ENCODE results near the gene P2RX7.
"Not testable (repeated sequence)": the region's sequence is repeated elsewhere in the genome, so short reads cannot be mapped to it uniquely, and the experiment has no call there.

P2RX7 gene

DNA sequence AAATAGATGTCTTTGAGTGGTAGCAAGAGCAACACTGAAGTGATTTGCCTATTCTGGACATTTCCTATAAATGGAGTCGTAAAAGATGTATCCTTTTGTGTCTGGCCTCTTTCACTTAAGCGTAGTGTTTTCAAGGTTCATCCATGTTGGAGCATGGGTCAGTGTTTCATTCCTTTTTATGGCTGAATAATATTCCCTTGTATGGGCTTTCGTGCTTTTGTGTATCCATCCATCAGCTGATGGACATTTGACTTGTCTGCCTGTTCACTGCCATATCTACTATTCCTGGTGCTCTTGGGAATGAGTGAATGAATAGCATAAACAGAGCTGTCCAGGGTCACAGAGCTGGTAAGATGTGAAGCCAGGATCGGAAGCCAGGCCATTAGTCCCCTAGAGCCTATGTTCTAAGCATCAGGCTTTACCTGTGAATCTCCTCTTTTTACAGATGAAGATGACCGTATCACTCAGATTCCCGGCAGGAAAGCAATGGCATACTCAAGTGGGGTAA lies 1.8 kb upstream of the P2RX7 start:
- FAIRE-seq, result no peak
- no peak for DNase-seq (ENCODE audit: extremely low spot score, insufficient read length, low read depth)

DNA sequence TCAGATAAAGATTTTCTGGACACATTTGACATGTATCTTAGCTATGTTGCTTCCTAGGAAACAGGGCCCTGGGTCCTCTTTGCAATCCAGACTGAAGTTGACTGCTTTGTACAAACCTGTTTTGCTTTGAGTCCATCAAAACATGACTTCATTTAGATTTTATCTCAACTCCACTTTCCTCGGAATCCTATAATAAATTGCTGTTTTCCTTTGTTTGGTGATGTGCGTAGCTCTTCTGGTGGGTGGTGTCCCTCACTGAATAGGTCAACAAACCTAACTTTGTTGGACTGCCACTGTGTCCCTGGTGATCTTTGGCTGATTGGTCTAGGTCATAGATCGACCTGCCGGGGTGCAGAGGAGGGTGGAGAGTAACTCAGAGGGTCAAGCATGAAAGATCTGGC lies 735 bp upstream of the P2RX7 start:
- FAIRE-seq (no peak), DNase-seq (ENCODE audit: extremely low spot score, insufficient read length, low read depth) (no peak)

- FAIRE-seq (no peak), DNase-seq (ENCODE audit: extremely low spot score, insufficient read length, low read depth) (no peak)
These were observed 1.2 kb downstream of the P2RX7 start for GRCh38 chr12:121133838-121134237.

DNA sequence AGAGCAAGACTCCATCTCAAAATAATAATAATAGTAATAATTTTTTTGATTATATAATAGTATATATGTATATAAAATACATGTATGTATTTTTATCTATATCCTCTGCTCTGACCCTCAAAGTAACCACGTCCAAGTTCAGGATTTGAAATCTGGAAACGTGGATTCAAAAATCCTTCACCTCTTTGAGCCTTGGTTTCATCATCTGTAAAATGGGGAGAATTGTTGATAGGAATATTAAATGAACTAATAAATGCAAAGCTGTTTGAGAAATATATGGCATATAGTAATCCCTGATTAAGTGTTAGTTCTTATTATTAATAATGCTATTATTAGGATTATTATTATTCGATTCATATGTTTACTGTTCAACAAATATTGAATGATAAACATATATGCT lies 2.6 kb downstream of the P2RX7 start:
- DNase-seq (ENCODE audit: extremely low spot score, insufficient read length, low read depth), result no peak
- FAIRE-seq, result no peak

GRCh38 chr12:121137512-121137911 lies 4.8 kb downstream of the P2RX7 start:
- no peak for DNase-seq (ENCODE audit: extremely low spot score, insufficient read length, low read depth)
- no peak for FAIRE-seq

DNA sequence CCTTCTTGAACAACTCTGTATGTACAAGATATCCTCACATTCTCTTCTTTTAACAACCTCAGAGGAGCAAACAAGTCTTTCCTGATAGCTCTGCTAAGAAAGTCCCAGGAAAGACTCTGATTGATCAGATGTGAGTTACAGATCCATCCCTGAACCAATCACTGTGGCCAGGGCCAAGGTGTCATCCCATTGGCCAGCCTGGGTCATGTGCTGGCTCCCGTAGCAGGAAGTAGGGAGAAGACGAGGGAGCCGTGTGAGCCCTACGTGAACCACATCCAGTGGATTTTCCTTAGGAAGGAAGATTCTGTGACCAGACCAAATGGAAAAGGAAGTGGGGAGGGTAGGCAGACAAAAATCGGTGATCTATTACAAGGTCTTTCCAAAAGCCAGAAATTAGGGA lies 5.6 kb downstream of the P2RX7 start:
- FAIRE-seq (no peak), DNase-seq (ENCODE audit: extremely low spot score, insufficient read length, low read depth) (no peak)

- DNase-seq (ENCODE audit: extremely low spot score, insufficient read length, low read depth) (no peak), FAIRE-seq (no peak)
These were observed 6.6 kb downstream of the P2RX7 start for GRCh38 chr12:121139286-121139685.

DNA sequence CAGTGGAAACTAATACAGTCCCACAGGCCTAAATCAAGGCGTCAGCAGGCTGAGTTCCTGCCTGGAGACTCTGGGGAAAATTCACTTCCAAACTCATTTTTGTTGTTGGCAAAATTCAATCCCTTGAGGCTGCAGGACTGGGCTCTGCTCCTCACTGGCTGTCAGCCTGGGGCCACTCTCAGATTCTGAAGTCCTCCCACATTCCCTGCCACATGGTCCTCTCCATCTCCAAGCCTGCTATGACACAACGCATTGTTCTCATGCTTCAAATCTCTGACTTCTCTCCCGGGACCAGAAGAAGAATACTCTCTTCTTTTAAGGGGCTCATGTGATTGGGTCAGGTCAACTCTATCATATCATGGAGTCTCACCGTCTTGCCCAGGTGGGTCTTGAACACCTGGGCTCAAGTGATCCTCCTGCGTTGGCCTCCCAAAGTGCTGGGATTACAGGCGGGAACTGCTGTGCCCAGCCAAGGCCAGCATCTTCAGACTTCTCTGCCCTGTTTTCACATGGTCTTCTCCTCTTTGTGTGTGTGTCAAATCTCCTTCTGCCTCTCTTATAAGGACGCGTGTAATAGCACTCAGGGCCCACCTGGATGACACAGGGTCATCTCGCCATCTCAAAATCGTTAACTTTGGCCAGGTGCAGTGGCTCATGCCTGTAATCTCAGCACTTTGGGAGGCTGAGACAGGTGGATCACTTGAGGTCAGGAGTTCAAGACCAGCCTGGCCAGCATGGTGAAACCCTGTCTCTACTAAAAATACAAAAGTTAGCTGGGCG lies 9.7 kb downstream of the P2RX7 start:
- DNase-seq (ENCODE audit: extremely low spot score, insufficient read length, low read depth) (no peak), FAIRE-seq (no peak)

GRCh38 chr12:121144416-121144914 lies 11.8 kb downstream of the P2RX7 start:
- DNase-seq (ENCODE audit: extremely low spot score, insufficient read length, low read depth) (no peak), FAIRE-seq (peak; percentile 51)

GRCh38 chr12:121145221-121145620 lies 12.5 kb downstream of the P2RX7 start:
- FAIRE-seq (no peak), DNase-seq (ENCODE audit: extremely low spot score, insufficient read length, low read depth) (no peak)

- DNase-seq (ENCODE audit: extremely low spot score, insufficient read length, low read depth); FAIRE-seq: not testable (repeated sequence)
These were observed 16.6 kb downstream of the P2RX7 start for GRCh38 chr12:121149289-121149688.

GRCh38 chr12:121154793-121155375 lies 22.2 kb downstream of the P2RX7 start:
- no peak for DNase-seq (ENCODE audit: extremely low spot score, insufficient read length, low read depth)
- no peak for FAIRE-seq

DNA sequence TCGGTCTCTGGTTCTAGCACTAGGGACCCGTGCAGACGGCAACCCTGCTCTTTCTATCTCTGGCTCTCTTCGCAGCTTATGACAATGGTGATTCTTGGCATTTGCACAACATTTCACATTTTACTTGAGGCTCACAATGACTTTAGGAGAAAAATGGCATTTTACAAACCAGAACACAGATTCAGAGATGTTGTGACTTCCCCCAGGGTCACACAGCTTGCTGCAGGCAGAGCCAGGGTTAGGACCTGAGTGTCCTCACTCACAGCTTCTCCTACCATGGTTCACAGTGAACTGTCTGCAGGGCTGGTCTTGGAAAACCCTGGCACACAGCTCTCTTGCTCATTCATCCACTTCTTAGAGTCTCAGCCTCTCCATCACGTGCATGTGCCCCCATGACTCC lies 23.7 kb downstream of the P2RX7 start:
- DNase-seq (ENCODE audit: extremely low spot score, insufficient read length, low read depth) (no peak), FAIRE-seq (no peak)

- FAIRE-seq, result no peak
These were observed 25.4 kb downstream of the P2RX7 start for GRCh38 chr12:121158085-121158484.

GRCh38 chr12:121158728-121159351 lies 26.2 kb downstream of the P2RX7 start:
- DNase-seq (ENCODE audit: extremely low spot score, insufficient read length, low read depth), result not testable (repeated sequence)
- peak; percentile 15 for FAIRE-seq

More at GRCh38 chr12:121158085-121158484, 25.4 kb downstream of the P2RX7 start:
- DNase-seq (ENCODE audit: extremely low spot score, insufficient read length, low read depth), result no peak

- FAIRE-seq (peak; percentile 91), DNase-seq (ENCODE audit: extremely low spot score, insufficient read length, low read depth) (no peak)
These were observed 27.0 kb downstream of the P2RX7 start for GRCh38 chr12:121159467-121160307.

GRCh38 chr12:121162384-121162783 lies 29.7 kb downstream of the P2RX7 start:
- DNase-seq (ENCODE audit: extremely low spot score, insufficient read length, low read depth), result no peak
- no peak for FAIRE-seq

GRCh38 chr12:121162985-121163384 lies 30.3 kb downstream of the P2RX7 start:
- FAIRE-seq (no peak), DNase-seq (ENCODE audit: extremely low spot score, insufficient read length, low read depth) (no peak)

- DNase-seq (ENCODE audit: extremely low spot score, insufficient read length, low read depth); FAIRE-seq: not testable (repeated sequence)
These were observed 32.2 kb downstream of the P2RX7 start for GRCh38 chr12:121164839-121165238.

DNA sequence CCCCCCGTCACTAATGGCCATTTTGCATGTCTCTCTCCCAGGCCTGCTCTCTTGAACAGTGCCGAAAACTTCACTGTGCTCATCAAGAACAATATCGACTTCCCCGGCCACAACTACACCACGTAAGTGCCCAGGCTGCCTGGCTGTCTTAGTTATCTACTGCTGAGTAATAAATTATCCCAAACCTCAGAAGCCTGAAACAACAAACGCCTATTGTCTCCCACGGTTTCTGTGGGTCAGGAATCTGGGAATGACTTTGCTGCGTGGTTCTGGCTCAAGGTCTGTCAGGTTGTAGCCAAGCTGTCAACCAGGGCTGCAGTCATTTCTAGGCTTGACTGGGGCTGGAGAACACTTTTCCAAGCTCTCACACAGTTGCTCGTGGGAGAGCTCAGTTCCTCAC lies 32.6 kb downstream of the P2RX7 start:
- DNase-seq (ENCODE audit: extremely low spot score, insufficient read length, low read depth), result no peak
- no peak for FAIRE-seq
